ENCODE data around the gene ZNF507. TPM values are rescaled to one million over a fixed set of nuclear protein-coding genes. Genes with fewer than 3 reads are reported as not detected.
"Not testable (repeated sequence)": the region's sequence is repeated elsewhere in the genome, so short reads cannot be mapped to it uniquely, and the experiment has no call there.

ZNF507 gene
- total and polyA plus RNA-seq, 4 donors, result 4.0 to 29.8 (median 9.8) TPM

DNA sequence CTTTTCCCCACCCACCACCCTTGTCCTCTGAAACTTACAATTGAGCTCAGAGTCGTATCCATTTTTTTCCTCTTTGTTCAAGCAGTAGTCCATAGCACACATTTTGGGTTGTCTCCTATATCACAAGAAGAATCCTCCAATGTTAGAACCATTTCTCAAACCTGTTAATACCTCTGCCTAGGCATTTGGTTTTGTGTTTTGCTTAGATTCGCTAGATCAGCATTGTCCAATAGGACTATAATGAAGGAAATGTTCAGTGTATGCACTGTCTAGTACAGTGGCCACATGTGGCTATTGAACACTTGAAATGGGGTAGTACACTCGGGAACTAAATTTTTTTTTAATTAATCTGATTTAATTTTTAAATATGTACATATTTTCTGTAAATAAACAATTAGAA is 72.7 kb downstream of the ZNF507 start:
- WGBS, 2 donors, result 93% methylated on average over 3 of the region's 3 CpGs
- peaks cover 0 to 4% (median 0%) of the 10 kb centered on the region in 5 donors for H3K4me1 ChIP-seq (ENCODE audit: control insufficient read depth in 5 of 5, insufficient read depth in 5 of 5, low read length in 5 of 5)
- DNase-seq (no peak), ATAC-seq (ENCODE audit: insufficient read depth, low FRiP score) (no peak)
- H3K9me3 ChIP-seq (ENCODE audit: control insufficient read depth in 4 of 4, insufficient read depth in 3 of 4, low read length in 3 of 4), result no peaks in the 10 kb centered on the region
- no peak overlapping the region for H3K27ac ChIP-seq (ENCODE audit: low read depth in 1 of 2, low read length in 1 of 2)
- TF ChIP-seq, protein P1, sequence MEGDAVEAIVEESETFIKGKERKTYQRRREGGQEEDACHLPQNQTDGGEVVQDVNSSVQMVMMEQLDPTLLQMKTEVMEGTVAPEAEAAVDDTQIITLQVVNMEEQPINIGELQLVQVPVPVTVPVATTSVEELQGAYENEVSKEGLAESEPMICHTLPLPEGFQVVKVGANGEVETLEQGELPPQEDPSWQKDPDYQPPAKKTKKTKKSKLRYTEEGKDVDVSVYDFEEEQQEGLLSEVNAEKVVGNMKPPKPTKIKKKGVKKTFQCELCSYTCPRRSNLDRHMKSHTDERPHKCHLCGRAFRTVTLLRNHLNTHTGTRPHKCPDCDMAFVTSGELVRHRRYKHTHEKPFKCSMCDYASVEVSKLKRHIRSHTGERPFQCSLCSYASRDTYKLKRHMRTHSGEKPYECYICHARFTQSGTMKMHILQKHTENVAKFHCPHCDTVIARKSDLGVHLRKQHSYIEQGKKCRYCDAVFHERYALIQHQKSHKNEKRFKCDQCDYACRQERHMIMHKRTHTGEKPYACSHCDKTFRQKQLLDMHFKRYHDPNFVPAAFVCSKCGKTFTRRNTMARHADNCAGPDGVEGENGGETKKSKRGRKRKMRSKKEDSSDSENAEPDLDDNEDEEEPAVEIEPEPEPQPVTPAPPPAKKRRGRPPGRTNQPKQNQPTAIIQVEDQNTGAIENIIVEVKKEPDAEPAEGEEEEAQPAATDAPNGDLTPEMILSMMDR (IDR thresholded peaks at IDR 0.05; ENCODE audit: control extremely low read depth, extremely low read depth), result no peak
- no peak overlapping the region for H3K4me3 ChIP-seq
- H3K27me3 ChIP-seq (ENCODE audit: control insufficient read depth in 3 of 3, insufficient read depth in 3 of 3, low read length in 2 of 3), result no peaks in the 10 kb centered on the region
- peaks cover 5 to 22% (median 18%) of the 10 kb centered on the region in 4 donors for H3K36me3 ChIP-seq (ENCODE audit: control insufficient read depth in 4 of 4, insufficient read depth in 4 of 4, low read length in 4 of 4)
- no peak overlapping the region for H3K9ac ChIP-seq (ENCODE audit: insufficient read depth in 1 of 2, low read length in 2 of 2)

DNA sequence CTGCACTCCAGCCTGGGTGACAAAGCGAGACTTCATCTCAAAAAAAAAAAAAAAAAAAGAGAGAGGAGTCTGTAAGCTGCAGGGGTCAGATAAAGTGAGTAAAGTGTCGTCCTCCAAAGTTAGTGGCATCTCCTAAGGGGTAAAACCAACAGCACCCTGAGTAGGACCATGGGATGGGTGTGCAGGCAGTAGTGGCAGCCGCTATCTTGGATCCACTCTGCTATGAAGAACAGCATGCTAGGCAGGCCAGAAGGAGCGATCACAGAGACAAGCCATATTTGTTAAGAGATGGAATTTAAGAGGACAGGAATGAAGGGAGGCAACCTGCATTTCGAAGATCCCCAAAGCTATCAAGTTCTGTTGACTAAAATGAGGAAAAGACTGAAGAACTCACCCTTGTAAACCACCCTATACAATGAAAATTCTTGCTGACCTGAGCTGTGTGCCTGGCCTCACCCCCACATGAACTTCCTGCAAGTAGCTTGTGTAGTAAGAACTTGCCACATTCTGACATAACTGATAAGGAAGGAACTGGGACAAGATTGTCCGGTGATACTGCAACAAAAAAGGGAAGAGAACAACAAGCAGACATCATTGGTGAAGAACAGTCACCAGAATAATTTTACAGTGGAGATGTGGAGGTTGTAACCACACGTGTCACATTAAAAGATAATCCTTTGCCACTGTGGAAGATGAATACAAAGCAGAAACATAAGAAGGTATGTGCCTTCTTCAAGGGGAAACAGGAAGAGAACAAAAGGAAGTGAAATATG is 76.4 kb downstream of the ZNF507 start:
- Histone ChIP-seq H3K4me3 (no peak overlapping the region), H3K27ac (ENCODE audit: low read depth in 1 of 2, low read length in 1 of 2) (no peak overlapping the region), H3K9me3 (ENCODE audit: control insufficient read depth in 4 of 4, insufficient read depth in 3 of 4, low read length in 3 of 4) (no peaks in the 10 kb centered on the region), H3K4me1 (ENCODE audit: control insufficient read depth in 5 of 5, insufficient read depth in 5 of 5, low read length in 5 of 5) (peaks cover 0 to 4% (median 0%) of the 10 kb centered on the region in 5 donors), H3K36me3 (ENCODE audit: control insufficient read depth in 4 of 4, insufficient read depth in 4 of 4, low read length in 4 of 4) (peaks cover 5 to 14% (median 9%) of the 10 kb centered on the region in 4 donors), H3K9ac (ENCODE audit: insufficient read depth in 1 of 2, low read length in 2 of 2) (no peak overlapping the region), H3K27me3 (ENCODE audit: control insufficient read depth in 3 of 3, insufficient read depth in 3 of 3, low read length in 2 of 3) (no peaks in the 10 kb centered on the region)
- TF ChIP-seq, protein P1 (IDR thresholded peaks at IDR 0.05; ENCODE audit: control extremely low read depth, extremely low read depth), result no peak
- DNase-seq (peak in 1 of 3 donors; percentile 14), ATAC-seq (ENCODE audit: insufficient read depth, low FRiP score) (peak; percentile 62)
- 31 to 61% methylated on average over 7 of the region's 7 CpGs for WGBS, 2 donors

DNA sequence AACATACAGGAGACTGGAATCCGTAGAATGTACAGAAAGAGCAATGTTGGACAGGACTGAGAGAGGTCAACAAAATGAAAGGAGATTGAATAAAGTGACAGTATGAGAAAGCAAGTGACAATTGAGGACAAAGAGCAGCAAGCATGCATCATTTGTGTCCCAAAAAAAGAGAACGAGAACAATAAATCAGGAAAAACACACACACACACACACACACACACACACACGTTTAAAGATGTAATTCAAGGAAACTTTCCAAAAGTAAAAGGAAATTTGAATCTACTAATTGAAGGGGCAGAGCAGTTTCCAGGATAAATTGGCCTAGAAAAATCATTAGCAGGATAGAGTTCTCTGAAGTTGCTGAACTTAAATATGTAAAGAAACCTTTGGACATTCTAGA is 77.0 kb downstream of the ZNF507 start:
- Histone ChIP-seq H3K4me1 (ENCODE audit: control insufficient read depth in 5 of 5, insufficient read depth in 5 of 5, low read length in 5 of 5) (peaks cover 0 to 4% (median 0%) of the 10 kb centered on the region in 5 donors), H3K4me3 (no peak overlapping the region), H3K9me3 (ENCODE audit: control insufficient read depth in 4 of 4, insufficient read depth in 3 of 4, low read length in 3 of 4) (no peaks in the 10 kb centered on the region), H3K27me3 (ENCODE audit: control insufficient read depth in 3 of 3, insufficient read depth in 3 of 3, low read length in 2 of 3) (no peaks in the 10 kb centered on the region), H3K9ac (ENCODE audit: insufficient read depth in 1 of 2, low read length in 2 of 2) (no peak overlapping the region), H3K36me3 (ENCODE audit: control insufficient read depth in 4 of 4, insufficient read depth in 4 of 4, low read length in 4 of 4) (peaks cover 5 to 11% (median 9%) of the 10 kb centered on the region in 4 donors), H3K27ac (ENCODE audit: low read depth in 1 of 2, low read length in 1 of 2) (no peak overlapping the region)
- TF ChIP-seq, protein P1 (IDR thresholded peaks at IDR 0.05; ENCODE audit: control extremely low read depth, extremely low read depth), result no peak
- DNase-seq (no peak), ATAC-seq (ENCODE audit: insufficient read depth, low FRiP score) (no peak)
- 31 to 43% methylated on average over 3 of the region's 3 CpGs for WGBS, 2 donors

DNA sequence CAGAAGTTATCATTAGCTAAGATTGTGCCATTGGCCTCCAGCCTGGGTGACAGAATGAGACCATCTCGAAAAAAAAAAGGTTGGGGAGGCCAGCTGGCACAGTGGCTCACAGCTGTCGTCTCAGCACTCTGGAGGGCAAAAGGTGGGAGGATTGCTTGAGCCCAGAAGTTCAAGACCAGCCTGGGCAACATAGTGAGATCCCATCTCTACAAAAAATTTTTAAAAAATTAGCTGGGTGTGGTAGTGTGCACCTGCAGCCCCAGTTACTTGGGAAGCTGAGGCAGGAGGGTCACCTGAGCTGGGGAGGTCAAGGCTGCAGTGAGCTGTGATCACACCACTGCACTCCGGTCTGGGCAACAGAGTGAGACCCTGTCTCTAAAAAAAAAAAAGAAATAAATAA is 78.5 kb downstream of the ZNF507 start:
- H3K4me1 ChIP-seq (ENCODE audit: control insufficient read depth in 5 of 5, insufficient read depth in 5 of 5, low read length in 5 of 5); ATAC-seq (ENCODE audit: insufficient read depth, low FRiP score); H3K27me3 ChIP-seq (ENCODE audit: control insufficient read depth in 3 of 3, insufficient read depth in 3 of 3, low read length in 2 of 3); H3K9me3 ChIP-seq (ENCODE audit: control insufficient read depth in 4 of 4, insufficient read depth in 3 of 4, low read length in 3 of 4); H3K4me3 ChIP-seq; DNase-seq; H3K9ac ChIP-seq (ENCODE audit: insufficient read depth in 1 of 2, low read length in 2 of 2); H3K27ac ChIP-seq (ENCODE audit: low read depth in 1 of 2, low read length in 1 of 2): not testable (repeated sequence)
- H3K36me3 ChIP-seq (ENCODE audit: control insufficient read depth in 4 of 4, insufficient read depth in 4 of 4, low read length in 4 of 4), result peaks cover 7 to 11% (median 10%) of the 10 kb centered on the region in 4 donors
- 95 to 96% methylated on average over 3 of the region's 3 CpGs for WGBS, 2 donors

Data from lung (tissue), 12 donors.